PC-3 (cell line): ENCODE data around the gene SSC5D. TPM values are rescaled to one million over a fixed set of nuclear protein-coding genes. Genes with fewer than 3 reads are reported as not detected.

Experiments used
- ATAC-seq: fragments of 200-7000 bp; cut with Tn5 transposase; 2 replicates; pipeline ENCODE4 v1.9.1; 2020; ENCODE audit warnings: mild to moderate bottlenecking, moderate library complexity
- BruUV-seq: library from RNA; stranded (reverse); fragments of 400-500 nt; replicated peaks from 2 replicates; lab custom pipeline; 2021; lab: Mats Ljungman, UMichigan
- CTCF ChIA-PET: fragments of 300-600 bp; sonication (Branson Sonifier 250); formaldehyde crosslinking; loops from one replicate; lab custom pipeline; 2022; ENCODE audit warnings: antibody characterized with exemption; lab: Charles Lee
- POLR2A ChIA-PET: fragments of 300-600 bp; sonication (Branson Sonifier 250); formaldehyde crosslinking; loops from one replicate; lab custom pipeline; 2022; ENCODE audit warnings: antibody characterized with exemption; ENCODE audit not compliant: unreplicated experiment; lab: Charles Lee
- DNase-seq: peaks from one replicate; pipeline ENCODE4 v3.0.0-alpha.2; 2015
- H2AFZ ChIP-seq: fragments of 300-600 bp; sonication (generic); 2 replicates; pipeline ENCODE4 v1.6.0; 2016; ENCODE audit warnings: antibody characterized with exemption, low read length
- H3F3A ChIP-seq: fragments of 300-600 bp; sonication (generic); one replicate; pipeline ENCODE4 v1.6.0; 2017; ENCODE audit warnings: antibody characterized with exemption, low read length, control low read depth, mild to moderate bottlenecking; ENCODE audit not compliant: unreplicated experiment
- H3K27ac ChIP-seq: fragments of 300-600 bp; sonication (generic); 2 replicates; pipeline ENCODE4 v1.5.1; 2016; ENCODE audit warnings: mild to moderate bottlenecking, low read length
- H3K27me3 ChIP-seq: fragments of 300-600 bp; sonication (generic); 2 replicates; pipeline ENCODE4 v1.6.1; 2016; ENCODE audit warnings: low read length, mixed read lengths
- H3K36me3 ChIP-seq: fragments of 300-600 bp; sonication (generic); 2 replicates; pipeline ENCODE4 v1.6.1; 2016; ENCODE audit warnings: low read depth, mixed run types, low read length, mixed read lengths
- H3K4me1 ChIP-seq: fragments of 300-600 bp; sonication (generic); 2 replicates; pipeline ENCODE4 v1.5.1; 2016; ENCODE audit warnings: low read length; ENCODE audit not compliant: insufficient read depth
- H3K4me2 ChIP-seq: fragments of 300-600 bp; sonication (generic); 2 replicates; pipeline ENCODE4 v1.6.0; 2016; ENCODE audit warnings: low read length
- H3K4me3 ChIP-seq: fragments of 300-600 bp; sonication (generic); 2 replicates; pipeline ENCODE4 v1.5.1; 2016; ENCODE audit warnings: mild to moderate bottlenecking, low read length, mixed read lengths
- H3K79me2 ChIP-seq: fragments of 300-600 bp; sonication (generic); 2 replicates; pipeline ENCODE4 v1.6.1; 2017; ENCODE audit warnings: low read length, mixed read lengths
- H3K9ac ChIP-seq: fragments of 300-600 bp; sonication (generic); 2 replicates; pipeline ENCODE4 v1.6.0; 2016; ENCODE audit warnings: mild to moderate bottlenecking, low read length
- H3K9me2 ChIP-seq: fragments of 300-600 bp; sonication (generic); replicated peaks from 2 replicates; pipeline ENCODE4 v1.6.1; 2016; ENCODE audit warnings: mixed run types, low read length, mixed read lengths
- H3K9me3 ChIP-seq: fragments of 300-600 bp; sonication (generic); 2 replicates; pipeline ENCODE4 v1.6.1; 2016; ENCODE audit warnings: low read length, mixed read lengths
- H4K20me1 ChIP-seq: fragments of 300-600 bp; sonication (generic); 2 replicates; pipeline ENCODE4 v1.6.1; 2016; ENCODE audit warnings: low read length, mixed read lengths
- EZH2 ChIP-seq: fragments of 300-600 bp; sonication (generic); IDR thresholded peaks from one replicate; pipeline ENCODE4 v1.6.1; 2017; ENCODE audit warnings: antibody characterized with exemption, mild to moderate bottlenecking, low read length; ENCODE audit not compliant: unreplicated experiment
- EZH2phosphoT487 ChIP-seq: fragments of 300-600 bp; sonication (generic); IDR thresholded peaks from 2 replicates; pipeline ENCODE4 v1.6.1; 2018; ENCODE audit warnings: mild to moderate bottlenecking, antibody characterized with exemption, low read length, borderline replicate concordance
- intact Hi-C: fragments of 100-400 bp; cut with micrococcal nuclease; formaldehyde crosslinking; loops from 2 replicates; pipeline ENCODE4 v1.9.0; 2023
- total RNA-seq: library from RNA; depleted of rRNA; stranded (reverse); fragments of >200 nt; gene quantifications from 2 replicates; pipeline ENCODE4 v1.2.3, GENCODE V29; 2014
- TF ChIP-seq, protein P1 (sequence below): fragments of 300-600 bp; sonication (generic); conservative IDR thresholded peaks from 2 replicates; pipeline ENCODE4 v1.5.1; 2017; ENCODE audit warnings: antibody characterized with exemption, low read depth, mild to moderate bottlenecking, low read length

SSC5D gene
- total RNA-seq, 1 experiment from 2014 or later: not detected

- BruUV-seq: no TSS peak
- H3K4me3 ChIP-seq: no peak overlapping the region
- no peaks in the 10 kb centered on the region for H3K36me3 ChIP-seq
- DNase-seq: no peak
- no peak overlapping the region for H3K27ac ChIP-seq
- no peak overlapping the region for H3K9ac ChIP-seq
- H3K4me1 ChIP-seq: no peaks in the 10 kb centered on the region; the same call in 1 of the 2 replicates
- no peak overlapping the region for H2AFZ ChIP-seq
- no peaks in the 10 kb centered on the region for H3K27me3 ChIP-seq
- ChIA-PET CTCF (interaction anchor here (0.7 kb wide), 1 partner anchor 52 kb away, joined by 4 read pairs; no protein-coding TSS in a partner anchor), POLR2A (no interaction called here)
- H3K4me2 ChIP-seq: no peak overlapping the region
- no peaks in the 10 kb centered on the region for H3K9me2 ChIP-seq
- no peaks in the 10 kb centered on the region for H3K79me2 ChIP-seq
- TF ChIP-seq EZH2phosphoT487 (no peak), EZH2 (no peak)
- TF ChIP-seq, protein P1, sequence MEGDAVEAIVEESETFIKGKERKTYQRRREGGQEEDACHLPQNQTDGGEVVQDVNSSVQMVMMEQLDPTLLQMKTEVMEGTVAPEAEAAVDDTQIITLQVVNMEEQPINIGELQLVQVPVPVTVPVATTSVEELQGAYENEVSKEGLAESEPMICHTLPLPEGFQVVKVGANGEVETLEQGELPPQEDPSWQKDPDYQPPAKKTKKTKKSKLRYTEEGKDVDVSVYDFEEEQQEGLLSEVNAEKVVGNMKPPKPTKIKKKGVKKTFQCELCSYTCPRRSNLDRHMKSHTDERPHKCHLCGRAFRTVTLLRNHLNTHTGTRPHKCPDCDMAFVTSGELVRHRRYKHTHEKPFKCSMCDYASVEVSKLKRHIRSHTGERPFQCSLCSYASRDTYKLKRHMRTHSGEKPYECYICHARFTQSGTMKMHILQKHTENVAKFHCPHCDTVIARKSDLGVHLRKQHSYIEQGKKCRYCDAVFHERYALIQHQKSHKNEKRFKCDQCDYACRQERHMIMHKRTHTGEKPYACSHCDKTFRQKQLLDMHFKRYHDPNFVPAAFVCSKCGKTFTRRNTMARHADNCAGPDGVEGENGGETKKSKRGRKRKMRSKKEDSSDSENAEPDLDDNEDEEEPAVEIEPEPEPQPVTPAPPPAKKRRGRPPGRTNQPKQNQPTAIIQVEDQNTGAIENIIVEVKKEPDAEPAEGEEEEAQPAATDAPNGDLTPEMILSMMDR: no peak
- no peaks in the 10 kb centered on the region for H4K20me1 ChIP-seq
- H3K9me3 ChIP-seq: no peaks in the 10 kb centered on the region
- ATAC-seq: no peak
- no peaks in the 10 kb centered on the region for H3F3A ChIP-seq
- intact Hi-C loops: no loop called here
Observed at GRCh38 chr19:55535965-55536350, 47.7 kb downstream of the SSC5D start.

- TF ChIP-seq, protein P1: no peak
- ChIA-PET CTCF (interaction anchor here (0.7 kb wide), 1 partner anchor 52 kb away, joined by 4 read pairs; no protein-coding TSS in a partner anchor), POLR2A (no interaction called here)
- Histone ChIP-seq H3K36me3 (no peaks in the 10 kb centered on the region), H3K4me2 (no peak overlapping the region), H3K79me2 (no peaks in the 10 kb centered on the region), H3K9ac (no peak overlapping the region), H3K27ac (no peak overlapping the region), H2AFZ (no peak overlapping the region), H3K9me3 (no peaks in the 10 kb centered on the region), H3K9me2 (no peaks in the 10 kb centered on the region), H3F3A (no peaks in the 10 kb centered on the region), H3K4me1 (no peaks in the 10 kb centered on the region; the same call in 1 of the 2 replicates), H3K4me3 (no peak overlapping the region), H4K20me1 (no peaks in the 10 kb centered on the region), H3K27me3 (no peaks in the 10 kb centered on the region)
- ATAC-seq: no peak
- no peak for DNase-seq
- intact Hi-C loops: no loop called here
- no TSS peak for BruUV-seq
Observed at GRCh38 chr19:55536366-55536765, 48.1 kb downstream of the SSC5D start.

DNA sequence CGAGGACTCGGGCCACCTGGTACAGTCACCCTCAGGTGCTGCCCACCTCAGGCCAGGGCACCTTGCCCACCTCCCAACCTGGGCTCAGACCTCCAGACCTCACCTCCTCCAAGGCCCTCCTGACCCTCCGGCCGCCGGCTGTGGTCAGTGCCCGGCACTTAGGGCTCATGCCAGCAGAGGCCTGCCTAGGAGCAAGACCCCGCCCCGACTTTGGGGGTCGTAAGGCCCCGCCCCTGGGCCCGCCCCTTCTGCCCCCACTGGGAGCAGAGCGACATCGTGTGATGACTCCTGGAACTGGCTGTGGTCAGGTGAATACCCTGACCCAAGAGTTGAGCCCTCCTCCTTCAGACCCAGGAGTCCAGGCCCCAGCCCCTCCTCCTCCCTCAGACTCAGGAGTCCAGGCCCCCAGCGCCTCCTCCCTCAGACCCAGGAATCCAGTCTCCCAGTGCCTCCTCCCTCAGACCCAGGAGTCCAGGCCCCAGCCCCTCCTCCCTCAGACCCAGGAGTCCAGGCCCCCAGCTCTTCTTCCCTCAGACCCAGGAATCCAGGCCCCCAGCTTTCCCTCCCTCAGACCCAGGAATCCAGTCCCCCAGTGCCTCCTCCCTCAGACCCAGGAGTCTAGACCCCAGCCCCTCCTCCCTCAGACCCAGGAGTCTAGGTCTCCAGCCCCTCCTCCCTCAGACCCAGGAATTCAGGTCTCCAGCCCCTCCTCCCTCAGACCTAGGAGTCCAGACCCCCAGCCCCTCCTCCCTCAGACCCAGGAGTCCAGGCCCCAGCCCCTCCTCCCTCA is 48.9 kb downstream of the SSC5D start, which contains the start of gene SBK2:
Gene SBK2, minus strand, starts transcription at position 183 of the 790 bp plus-strand sequence. CDS start 839 bp downstream, outside the sequence.
- intact Hi-C loops: no loop called here
- ATAC-seq (0 out of 2 replicates have a peak, but pooled peaks have one; percentile 30), DNase-seq (no peak)
- Histone ChIP-seq H3K9me2 (no peaks in the 10 kb centered on the region), H3K79me2 (no peaks in the 10 kb centered on the region), H3K4me2 (no peak within 1 kb of the TSS), H3K9ac (no peak within 1 kb of the TSS), H4K20me1 (no peaks in the 10 kb centered on the region), H3K27me3 (no peaks in the 10 kb centered on the region), H3K4me3 (no peak within 1 kb of the TSS), H3K9me3 (no peaks in the 10 kb centered on the region), H2AFZ (no peak within 1 kb of the TSS), H3K4me1 (no peaks in the 10 kb centered on the region; the same call in 1 of the 2 replicates), H3F3A (no peaks in the 10 kb centered on the region), H3K27ac (no peak within 1 kb of the TSS), H3K36me3 (no peaks in the 10 kb centered on the region)
- BruUV-seq: no TSS peak
- no peak for TF ChIP-seq EZH2phosphoT487
- TF ChIP-seq, protein P1: peak; percentile 35; the same call in 1 of the 2 replicates
- ChIA-PET POLR2A (no interaction called here), CTCF (no interaction called here)
